Activated naive CD8-positive, alpha-beta T cell treated with anti-CD3 and anti-CD28 coated beads, Interleukin-2, amount 10 ng/mL, durations not matched to agents 7 days and 5 days (primary cell): ENCODE results near the gene TEX54. TPM values are rescaled to one million over a fixed set of nuclear protein-coding genes. Genes with fewer than 3 reads are reported as not detected.
A peak's percentile ranks its signal among the peaks of the same experiment; 100 is the strongest.
"Not testable (repeated sequence)": the region's sequence is repeated elsewhere in the genome, so short reads cannot be mapped to it uniquely, and the experiment has no call there.

Source experiments
- ATAC-seq: fragments of 150-1000 bp; cut with Tn5 transposase; one replicate; pipeline ENCODE4 v1.10.0; 2021; ENCODE audit warnings: low read depth, moderate library complexity
- POLR2A ChIA-PET: fragments of 350-600 bp; sonication (Branson Sonifier 250); formaldehyde crosslinking; loops from one replicate; lab custom pipeline; 2021; ENCODE audit warnings: antibody characterized with exemption; lab: Charles Lee
- DNase-seq: peaks from one replicate; pipeline ENCODE4 v3.0.0; 2021
- H3K27ac Mint-ChIP-seq: one replicate; pipeline ENCODE4 v1.8.0; 2022; ENCODE audit warnings: mild to moderate bottlenecking, mixed read lengths
- H3K27me3 Mint-ChIP-seq: one replicate; pipeline ENCODE4 v1.8.0; 2022; ENCODE audit warnings: mild to moderate bottlenecking, moderate library complexity, mixed read lengths
- H3K36me3 Mint-ChIP-seq: one replicate; pipeline ENCODE4 v1.8.0; 2021; ENCODE audit warnings: mild to moderate bottlenecking, mixed read lengths
- H3K4me1 Mint-ChIP-seq: one replicate; pipeline ENCODE4 v1.8.0; 2021; ENCODE audit warnings: mixed read lengths
- H3K4me3 Mint-ChIP-seq: one replicate; pipeline ENCODE4 v1.8.0; 2022; ENCODE audit warnings: mild to moderate bottlenecking, moderate library complexity, mixed read lengths
- H3K9me3 Mint-ChIP-seq: one replicate; pipeline ENCODE4 v1.8.0; 2021; ENCODE audit warnings: mixed read lengths
- total RNA-seq, 2 experiments: library from RNA; stranded (reverse); gene quantifications; one replicate each; pipeline ENCODE4 v1.2.3, GENCODE V29; 2021

Gene TEX54
- total RNA-seq, 2 experiments from 2014 or later, result not detected

DNA sequence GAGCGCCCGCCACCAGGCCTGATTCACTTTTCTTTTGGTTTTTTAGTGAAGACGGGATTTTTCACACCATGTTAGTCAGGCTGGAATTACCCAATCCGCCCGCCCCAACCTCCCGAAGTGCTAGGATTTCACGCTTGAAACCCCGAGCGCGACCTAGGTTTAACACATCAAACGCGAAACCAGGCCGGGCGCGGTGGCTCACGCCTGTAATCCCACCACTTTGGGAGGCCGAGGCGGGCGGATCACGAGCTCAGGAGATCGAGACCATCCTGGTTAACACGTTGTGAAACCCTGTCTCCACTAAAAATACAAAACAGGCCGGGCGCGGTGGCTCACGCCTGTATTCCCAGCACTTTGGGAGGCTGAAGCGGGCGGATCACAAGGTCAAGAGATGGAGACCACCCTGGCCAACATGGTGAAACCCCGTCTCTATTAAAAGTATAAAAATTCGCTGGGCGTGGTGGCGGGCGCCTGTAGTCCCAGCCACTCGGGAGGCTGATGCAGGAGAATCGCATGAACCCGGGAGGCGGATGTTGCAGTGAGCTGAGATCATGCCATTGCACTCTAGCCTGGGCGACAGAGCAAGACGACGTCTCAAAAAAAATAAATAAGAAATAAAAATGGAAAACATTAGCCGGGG is 8.2 kb upstream of the TEX54 start:
- POLR2A ChIA-PET, result interaction anchor here (0.6 to 4.2 kb wide), 72 partner anchors 8 to 1421 kb away, joined by 3 to 429 read pairs (median 6); partner anchors contain the start of genes B3GAT3, BSCL2, C11orf98 and CSKMT
- peaks cover 21% of the 10 kb centered on the region for H3K4me1 Mint-ChIP-seq
- not testable (repeated sequence) for H3K36me3 Mint-ChIP-seq, H3K4me3 Mint-ChIP-seq, H3K27me3 Mint-ChIP-seq, H3K9me3 Mint-ChIP-seq, H3K27ac Mint-ChIP-seq
- DNase-seq, result peak; percentile 73
- peak; percentile 2 for ATAC-seq

DNA sequence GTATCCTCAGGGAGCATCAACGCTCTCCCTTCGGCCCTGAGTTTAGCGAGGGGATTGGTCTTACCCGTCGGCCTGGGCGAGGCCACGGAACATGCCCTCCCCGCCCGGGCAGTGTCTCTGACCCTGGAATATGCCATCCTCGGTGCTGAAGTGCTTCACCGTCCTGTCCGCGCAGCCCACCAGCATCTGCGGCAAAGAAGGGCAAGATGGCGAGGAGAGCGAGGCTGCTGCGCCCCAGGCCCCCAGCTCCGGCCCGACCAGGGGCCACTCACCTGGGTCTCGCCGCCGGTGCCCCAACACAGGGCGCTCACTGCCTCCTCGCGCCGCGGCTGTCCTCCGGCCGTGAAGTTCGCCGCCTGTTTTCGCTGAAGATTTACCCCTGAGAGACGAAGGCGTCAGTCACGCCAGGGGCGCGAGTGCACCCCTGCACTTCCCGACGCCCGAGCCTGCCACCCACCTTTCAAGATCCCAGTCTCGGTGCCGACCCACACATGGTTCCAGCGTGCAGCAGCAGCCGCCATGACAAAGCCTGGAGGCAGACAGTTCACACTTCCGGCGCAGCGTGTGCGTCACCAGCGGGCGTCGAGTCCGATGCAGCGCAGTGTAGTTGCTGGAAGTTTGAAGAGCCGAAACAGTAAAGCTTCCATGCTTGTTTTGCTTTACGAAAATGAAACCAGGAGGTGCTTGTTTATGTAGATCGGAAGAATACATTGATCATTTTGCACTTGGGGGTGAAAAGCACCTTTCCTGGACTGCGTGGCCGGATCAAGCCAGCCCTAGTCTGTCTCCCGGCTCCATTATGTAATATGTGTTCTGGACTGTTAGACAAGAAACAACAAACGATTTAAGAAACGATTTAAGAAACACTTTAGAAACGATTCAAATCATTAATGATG is 6.7 kb upstream of the TEX54 start, which contains the start of gene WDR74:
TSS of gene WDR74 (minus strand) at position 541 of the 896 bp plus-strand sequence. CDS start at position 521, 20 bp downstream.
- Mint-ChIP-seq H3K27me3 (no peaks in the 10 kb centered on the region), H3K4me1 (peaks cover 26% of the 10 kb centered on the region), H3K27ac (no peak within 1 kb of the TSS), H3K9me3 (no peaks in the 10 kb centered on the region), H3K36me3 (peaks cover 12% of the 10 kb centered on the region), H3K4me3 (no peak within 1 kb of the TSS)
- DNase-seq (peak; percentile 88), ATAC-seq (peak; percentile 53)
- POLR2A ChIA-PET, result interaction anchor here (0.6 to 4.2 kb wide), 26 partner anchors 7 to 1422 kb away, joined by 3 to 429 read pairs (median 22); partner anchors contain the start of genes B3GAT3, C11orf98, CSKMT and FERMT3

DNA sequence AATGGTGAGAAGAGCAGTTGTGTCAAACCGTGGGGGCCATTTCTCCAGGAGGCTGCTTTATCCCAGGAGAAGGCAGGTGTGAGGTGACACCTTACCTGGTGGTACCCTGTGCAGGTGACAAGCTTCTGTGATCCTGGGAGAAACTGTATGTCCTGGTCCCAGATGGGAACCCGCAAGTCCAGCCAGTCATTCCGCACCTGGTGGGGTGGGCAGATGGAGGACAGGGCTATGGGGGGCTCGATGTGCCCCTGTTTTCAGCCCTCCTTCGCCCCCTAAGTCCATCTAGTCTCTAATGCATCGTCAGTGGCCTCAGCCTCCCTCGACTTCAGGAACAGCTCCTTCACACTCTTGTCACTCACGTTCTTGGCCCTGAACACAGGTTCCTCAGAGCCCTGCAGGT is 2.7 kb upstream of the TEX54 start:
- POLR2A ChIA-PET, result interaction anchor here (0.6 to 1.0 kb wide), 2 partner anchors 63 to 99 kb away, joined by 3 to 4 read pairs; no protein-coding TSS in a partner anchor
- Mint-ChIP-seq H3K27me3 (no peaks in the 10 kb centered on the region), H3K9me3 (no peaks in the 10 kb centered on the region), H3K27ac (no peak overlapping the region), H3K36me3 (peaks cover 14% of the 10 kb centered on the region), H3K4me3 (no peak overlapping the region), H3K4me1 (peaks cover 34% of the 10 kb centered on the region)
- ATAC-seq, result no peak
- no peak for DNase-seq

DNA sequence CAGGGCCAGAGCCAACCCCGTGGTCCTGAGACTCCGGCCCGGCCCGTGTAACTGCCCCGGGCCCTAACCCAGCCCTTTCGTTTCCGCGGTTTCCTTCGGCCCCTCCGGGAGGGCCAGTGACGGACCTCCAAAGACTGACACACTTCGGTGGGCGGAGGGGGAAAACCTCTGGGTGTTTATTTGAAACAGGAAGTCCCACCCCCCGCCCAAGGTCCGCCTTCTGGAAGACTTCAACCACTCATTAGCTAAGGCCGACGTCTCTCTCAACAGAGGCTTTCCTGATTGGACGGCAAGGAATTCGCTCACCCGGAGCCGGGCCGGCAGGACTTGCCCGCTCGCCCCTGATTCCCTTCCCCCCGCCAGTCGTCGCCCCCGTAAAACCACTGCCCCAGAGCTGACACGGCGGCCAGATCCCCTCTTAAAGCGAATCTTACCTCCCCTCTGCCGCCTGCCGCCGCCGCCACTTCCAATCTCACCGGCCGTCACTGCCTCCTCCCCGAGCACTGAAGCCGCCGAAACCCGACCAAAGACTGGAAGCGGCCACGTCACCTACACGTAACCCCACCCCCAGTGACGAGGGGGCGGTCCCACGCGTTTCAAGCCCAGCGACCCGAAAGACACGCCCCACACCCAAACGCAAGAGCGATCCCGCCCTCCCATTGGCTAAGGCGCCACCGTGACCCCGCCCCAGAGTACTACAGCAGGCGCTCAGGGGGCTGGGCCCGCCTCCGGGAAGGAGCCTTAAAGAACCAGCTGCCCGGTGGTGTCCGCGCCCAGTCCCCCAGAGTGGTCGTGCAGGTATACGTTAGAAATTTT is 913 bp downstream of the TEX54 start, which contains the start of gene STX5:
TSS of gene STX5 (minus strand) at position 532 of the 816 bp plus-strand sequence. CDS start 808 bp downstream, outside the sequence.
- POLR2A ChIA-PET, result interaction anchor here (0.6 to 4.1 kb wide), 30 partner anchors 8 to 230 kb away, joined by 3 to 102 read pairs (median 5); partner anchors contain the start of genes CSKMT, HNRNPUL2, MTA2 and NXF1
- DNase-seq, result peak; percentile 99
- peaks cover 17% of the 10 kb centered on the region for H3K36me3 Mint-ChIP-seq
- H3K27me3 Mint-ChIP-seq, result no peaks in the 10 kb centered on the region
- no peaks in the 10 kb centered on the region for H3K9me3 Mint-ChIP-seq
- peaks cover 26% of the 10 kb centered on the region for H3K4me1 Mint-ChIP-seq
- peak; percentile 91 for ATAC-seq
- H3K4me3 Mint-ChIP-seq, result peak within 1 kb of the TSS; percentile 99
- peak within 1 kb of the TSS; percentile 100 for H3K27ac Mint-ChIP-seq

DNA sequence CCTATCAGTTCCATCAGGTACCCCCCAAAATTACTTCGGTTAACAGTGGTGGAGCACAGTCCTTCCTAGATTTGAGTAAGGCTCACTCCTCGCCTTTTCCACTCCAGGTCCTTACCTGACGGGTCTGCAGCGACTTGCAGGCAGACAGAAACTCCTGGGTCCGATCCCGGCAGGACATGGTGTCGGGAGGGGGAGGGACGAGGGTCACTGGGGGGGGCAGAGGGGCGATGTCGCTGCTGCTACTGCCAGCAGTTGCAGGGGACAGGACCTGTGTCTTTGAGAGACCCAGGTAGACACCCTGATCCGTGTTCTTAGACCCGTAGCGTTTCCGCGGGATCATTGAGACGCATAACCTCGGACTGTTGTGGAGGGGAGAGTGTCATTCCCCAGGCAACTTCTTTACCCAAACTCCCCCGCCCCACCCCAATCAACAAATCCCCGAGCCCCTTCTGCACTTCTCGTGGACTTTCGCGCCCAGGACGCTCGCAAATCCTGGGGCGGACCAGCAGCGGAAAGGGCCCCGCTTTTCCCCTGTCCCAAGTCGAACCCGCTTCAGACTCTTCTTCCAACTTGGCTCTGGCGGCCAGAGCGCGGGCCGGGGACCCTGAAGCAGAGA is 1.6 kb downstream of the TEX54 start:
- peaks cover 23% of the 10 kb centered on the region for H3K4me1 Mint-ChIP-seq

DNA sequence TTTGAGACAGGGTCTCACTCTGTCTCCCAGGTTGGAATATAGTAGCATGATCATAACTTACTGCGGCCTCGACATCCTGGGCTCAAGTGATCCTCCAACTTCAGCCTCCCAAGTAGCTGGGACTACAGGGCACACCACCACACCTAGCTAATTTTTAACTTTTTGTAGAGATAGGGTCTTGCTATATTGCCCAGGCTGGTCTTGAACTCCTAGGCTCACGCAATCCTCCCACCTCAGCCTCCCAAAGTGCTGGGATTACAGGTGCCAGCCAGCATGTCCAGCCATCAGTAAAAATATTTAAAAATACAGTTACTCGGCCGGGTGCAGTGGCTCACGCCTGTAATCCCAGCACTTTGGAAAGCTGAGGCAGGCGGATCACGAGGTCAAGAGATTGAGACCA is 4.5 kb downstream of the TEX54 start:
- not testable (repeated sequence) for H3K9me3 Mint-ChIP-seq, H3K4me3 Mint-ChIP-seq, DNase-seq, H3K27me3 Mint-ChIP-seq, H3K27ac Mint-ChIP-seq, ATAC-seq
- POLR2A ChIA-PET, result interaction anchor here (0.6 to 2.5 kb wide), 4 partner anchors 12 to 40 kb away, joined by 3 to 18 read pairs (median 10); partner anchors contain the start of genes TMEM179B and WDR74
- Mint-ChIP-seq H3K4me1 (peaks cover 21% of the 10 kb centered on the region), H3K36me3 (peaks cover 23% of the 10 kb centered on the region)

More for the DNA sequence above, 1.6 kb downstream of the TEX54 start:
- Mint-ChIP-seq H3K36me3 (peaks cover 17% of the 10 kb centered on the region), H3K9me3 (no peaks in the 10 kb centered on the region), H3K27ac (peak overlapping the region; percentile 100), H3K4me3 (peak overlapping the region; percentile 99), H3K27me3 (no peaks in the 10 kb centered on the region)
- POLR2A ChIA-PET, result interaction anchor here (0.6 to 4.1 kb wide), 22 partner anchors 9 to 190 kb away, joined by 3 to 102 read pairs (median 7); partner anchors contain the start of genes CSKMT, HNRNPUL2, NXF1 and POLR2G
- peak; percentile 40 for DNase-seq
- ATAC-seq, result no peak

DNA sequence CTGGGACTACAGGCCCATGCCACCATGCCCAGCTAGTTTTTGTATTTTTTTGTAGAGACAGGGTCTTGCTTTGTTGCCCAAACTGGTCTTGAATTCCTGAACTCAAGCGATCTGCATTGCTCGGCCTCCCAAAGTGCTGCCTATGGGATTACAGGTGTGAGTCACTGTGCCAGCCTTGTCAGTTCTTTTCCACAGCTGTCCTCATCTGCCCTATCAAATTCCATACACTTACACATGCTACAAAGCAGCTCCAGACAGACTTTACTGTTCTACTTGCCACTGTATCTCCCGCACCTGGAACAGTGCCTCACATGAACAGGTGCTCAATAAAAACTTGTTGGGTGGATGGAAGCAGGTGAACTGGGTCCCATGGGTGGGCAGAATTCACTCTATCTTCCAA is 9.0 kb downstream of the TEX54 start:
- POLR2A ChIA-PET, result interaction anchor here (0.6 to 1.3 kb wide), 6 partner anchors 9 to 232 kb away, joined by 3 to 6 read pairs (median 4); partner anchors contain the start of genes TEX54, TMEM179B and TUT1
- DNase-seq (no peak), ATAC-seq (no peak)
- Mint-ChIP-seq H3K9me3 (no peaks in the 10 kb centered on the region), H3K4me3 (no peak overlapping the region), H3K27me3 (no peaks in the 10 kb centered on the region), H3K4me1 (peaks cover 9% of the 10 kb centered on the region), H3K36me3 (peaks cover 32% of the 10 kb centered on the region), H3K27ac (no peak overlapping the region)

DNA sequence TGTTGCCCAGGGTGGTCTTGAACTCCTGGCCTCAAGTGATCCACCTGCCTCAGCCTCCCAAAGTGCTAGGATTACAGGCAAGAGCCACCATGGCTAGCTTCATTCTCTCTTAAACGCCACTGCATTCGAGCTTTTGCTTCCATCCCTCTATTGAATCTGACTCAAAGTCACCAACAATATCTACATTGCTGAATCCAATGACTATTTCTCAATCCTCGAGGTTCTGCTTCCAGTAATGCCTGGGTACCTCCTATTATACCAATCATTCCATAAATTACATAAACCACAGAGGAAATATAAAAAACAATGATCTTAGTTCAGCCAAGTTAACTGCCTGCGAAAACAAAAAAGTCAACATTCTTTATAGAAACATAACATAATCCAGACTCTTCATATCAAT is 15.5 kb downstream of the TEX54 start:
- POLR2A ChIA-PET, result interaction anchor here (0.7 to 2.9 kb wide), 7 partner anchors 10 to 849 kb away, joined by 3 to 10 read pairs (median 4); partner anchors contain the start of genes NXF1, TEX54 and TMEM179B
- Mint-ChIP-seq H3K27ac (no peak overlapping the region), H3K27me3 (no peaks in the 10 kb centered on the region), H3K4me1 (peaks cover 1% of the 10 kb centered on the region), H3K4me3 (no peak overlapping the region), H3K36me3 (peaks cover 6% of the 10 kb centered on the region), H3K9me3 (no peaks in the 10 kb centered on the region)
- ATAC-seq (no peak), DNase-seq (no peak)

DNA sequence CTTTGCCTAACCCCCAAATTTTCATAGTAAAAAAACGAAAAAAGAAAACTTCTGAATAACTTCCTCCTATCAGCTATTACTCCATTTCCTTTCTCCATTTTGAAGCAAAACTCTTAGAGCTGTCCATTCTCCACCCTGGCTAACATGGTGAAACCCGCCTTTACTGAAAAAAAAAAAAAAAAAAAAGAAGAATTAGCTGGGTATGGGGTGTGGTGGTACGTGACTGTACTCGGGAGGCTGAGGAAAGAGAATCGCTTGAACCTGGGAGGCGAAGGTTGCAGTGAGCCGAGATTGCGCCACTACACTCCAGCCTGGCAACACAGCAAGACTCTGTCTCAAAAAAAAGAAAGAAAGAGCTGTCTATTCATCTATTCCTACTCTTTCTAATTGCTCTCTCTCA is 16.1 kb downstream of the TEX54 start:
- H3K4me3 Mint-ChIP-seq, result no peak overlapping the region
- no peaks in the 10 kb centered on the region for H3K27me3 Mint-ChIP-seq
- H3K4me1 Mint-ChIP-seq, result peaks cover 1% of the 10 kb centered on the region
- H3K36me3 Mint-ChIP-seq, result peaks cover 6% of the 10 kb centered on the region
- ATAC-seq (no peak), DNase-seq (no peak)
- H3K9me3 Mint-ChIP-seq, result no peaks in the 10 kb centered on the region
- H3K27ac Mint-ChIP-seq, result no peak overlapping the region
- POLR2A ChIA-PET, result interaction anchor here (0.7 to 2.9 kb wide), 9 partner anchors 9 to 849 kb away, joined by 3 to 10 read pairs (median 4); partner anchors contain the start of genes NXF1, TEX54 and TMEM179B

DNA sequence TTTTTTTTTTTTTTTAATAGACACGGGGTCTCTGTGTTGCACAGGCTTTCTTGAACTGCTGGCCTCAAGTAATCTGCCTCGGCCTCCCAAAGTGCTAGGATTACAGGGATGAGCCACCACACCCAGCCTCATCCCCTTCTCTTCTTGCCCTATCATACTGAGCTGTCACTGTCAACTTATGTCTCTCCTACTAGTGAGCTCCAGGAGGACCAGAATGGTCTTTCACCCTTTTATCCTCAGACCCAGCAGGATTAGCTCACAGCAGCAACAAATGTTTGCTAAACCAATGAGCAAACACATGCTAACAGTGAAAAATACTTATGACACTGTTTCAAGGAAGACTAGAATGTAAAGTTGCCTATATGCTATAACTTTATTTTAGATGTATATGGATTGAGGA is 21.0 kb downstream of the TEX54 start:
- peaks cover 5% of the 10 kb centered on the region for H3K4me1 Mint-ChIP-seq
- DNase-seq, result no peak
- H3K9me3 Mint-ChIP-seq, result no peaks in the 10 kb centered on the region
- peaks cover 3% of the 10 kb centered on the region for H3K36me3 Mint-ChIP-seq
- POLR2A ChIA-PET, result interaction anchor here (0.6 kb wide), 1 partner anchor 19 kb away, joined by 4 read pairs; no protein-coding TSS in a partner anchor
- no peak for ATAC-seq
- H3K27ac Mint-ChIP-seq, result no peak overlapping the region
- H3K27me3 Mint-ChIP-seq, result no peaks in the 10 kb centered on the region
- no peak overlapping the region for H3K4me3 Mint-ChIP-seq

DNA sequence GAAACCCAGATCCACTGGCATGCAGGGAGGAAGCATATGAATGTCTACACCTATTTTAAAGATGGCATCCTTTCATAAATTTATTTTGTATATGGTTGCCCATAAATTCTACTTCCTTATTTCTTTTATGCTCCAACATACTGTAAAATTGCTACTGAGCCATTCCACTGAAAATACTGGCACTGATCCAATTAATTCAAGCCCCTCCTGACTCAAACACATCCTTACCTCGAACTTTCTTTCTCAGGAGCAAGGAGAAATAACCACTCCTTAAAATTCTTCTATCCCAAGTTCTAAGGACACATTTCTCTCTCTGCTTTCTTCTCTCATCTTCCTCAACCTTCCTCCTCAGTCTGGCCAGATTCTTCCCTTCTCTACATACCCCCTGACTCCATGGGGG is 21.9 kb downstream of the TEX54 start:
- H3K27ac Mint-ChIP-seq, result no peak overlapping the region
- H3K4me1 Mint-ChIP-seq, result peaks cover 11% of the 10 kb centered on the region
- H3K27me3 Mint-ChIP-seq, result no peaks in the 10 kb centered on the region
- ATAC-seq (no peak), DNase-seq (no peak)
- no peaks in the 10 kb centered on the region for H3K9me3 Mint-ChIP-seq
- H3K36me3 Mint-ChIP-seq, result peaks cover 3% of the 10 kb centered on the region
- POLR2A ChIA-PET, result interaction anchor here (1.0 kb wide), 1 partner anchor 30 kb away, joined by 4 read pairs; no protein-coding TSS in a partner anchor
- no peak overlapping the region for H3K4me3 Mint-ChIP-seq
